Upper lobe of left lung (tissue), 6 donors: Measurements from ENCODE around the gene CBX8. TPM values are rescaled to one million over a fixed set of nuclear protein-coding genes. Genes with fewer than 3 reads are reported as not detected.
A peak's percentile ranks its signal among the peaks of the same experiment; 100 is the strongest.

ENCODE experiments used
- ATAC-seq, 2 donors: fragments of 200-7000 bp; cut with Tn5 transposase; one replicate each; pipeline ENCODE4 v1.9.1; 2022; ENCODE audit warnings: mild to moderate bottlenecking in 2 of 2, moderate library complexity in 2 of 2; ENCODE audit not compliant: low FRiP score in 2 of 2
- DNase-seq, 2 donors: peaks; one replicate each; pipeline ENCODE4 v3.0.0-alpha.2; 2019 to 2020
- H3K27ac ChIP-seq, 4 donors: fragments of 200-600 bp; sonication (generic); one replicate each; pipeline ENCODE4 v1.5.1; 2016 to 2019
- H3K27me3 ChIP-seq, 4 donors: fragments of 200-600 bp; sonication (generic); one replicate each; pipeline ENCODE4 v1.5.1; 2017 to 2019
- H3K36me3 ChIP-seq, 4 donors: fragments of 200-600 bp; sonication (generic); one replicate each; pipeline ENCODE4 v1.5.1; 2016 to 2019
- H3K4me1 ChIP-seq, 4 donors: fragments of 200-600 bp; sonication (generic); one replicate each; pipeline ENCODE4 v1.5.1; 2018 to 2019
- H3K4me3 ChIP-seq, 4 donors: fragments of 200-600 bp; sonication (generic); one replicate each; pipeline ENCODE4 v1.5.1; 2017 to 2019; ENCODE audit warnings: mild to moderate bottlenecking in 2 of 4, moderate library complexity in 1 of 4
- H3K9me3 ChIP-seq, 4 donors: fragments of 200-600 bp; sonication (generic); one replicate each; pipeline ENCODE4 v1.5.1; 2018 to 2019
- EP300 ChIP-seq, 4 donors: sonication (generic); formaldehyde crosslinking; IDR thresholded peaks; one replicate each; pipeline ENCODE4 v1.5.1; 2017; ENCODE audit warnings: antibody characterized with exemption in 4 of 4, control low read depth in 2 of 4
- POLR2A ChIP-seq, 4 donors: fragments of 450-650 bp; IDR thresholded peaks; one replicate each; pipeline ENCODE4 v1.5.1; 2016 to 2017; ENCODE audit warnings: antibody characterized with exemption in 4 of 4, mild to moderate bottlenecking in 2 of 4
- POLR2AphosphoS5 ChIP-seq, 2 donors: sonication (generic); formaldehyde crosslinking; IDR thresholded peaks; one replicate each; pipeline ENCODE4 v1.5.1; 2017; ENCODE audit warnings: antibody characterized with exemption in 2 of 2
- whole genome bisulfite sequencing, 2 donors: methylation state at CpG; one replicate each; pipeline ENCODE4 v1.1.5; 2017 to 2018; 5-methylcytosine and 5-hydroxymethylcytosine counted together
- total RNA-seq, 6 donors: library from RNA; depleted of rRNA in 4 of 6; stranded (reverse); fragments of >200 nt in 4 of 6; gene quantifications; one replicate each; pipeline versions ENCODE4 v1.1.0 to v1.2.1, GENCODE V29; 2016 to 2021
- TF ChIP-seq, protein P1 (sequence below), 6 experiments: fragments of 450-650 bp in 4 of 6; fragments of 200-600 bp in 2 of 6; sonication (generic) in 2 of 6; IDR thresholded peaks; one replicate each; pipeline ENCODE4 v1.5.1; 2016 to 2019; ENCODE audit warnings: antibody characterized with exemption in 6 of 6
- donor health status: DM: no; HTN: no; CAD: no; lungs with moderate emphysema.
- donor health status: DM: no; HTN: yes; CAD: no; lungs with severe emphysema.

Gene CBX8
- total RNA-seq, 6 donors from 2014 or later: 2.0 to 16.8 (median 8.8) TPM

DNA sequence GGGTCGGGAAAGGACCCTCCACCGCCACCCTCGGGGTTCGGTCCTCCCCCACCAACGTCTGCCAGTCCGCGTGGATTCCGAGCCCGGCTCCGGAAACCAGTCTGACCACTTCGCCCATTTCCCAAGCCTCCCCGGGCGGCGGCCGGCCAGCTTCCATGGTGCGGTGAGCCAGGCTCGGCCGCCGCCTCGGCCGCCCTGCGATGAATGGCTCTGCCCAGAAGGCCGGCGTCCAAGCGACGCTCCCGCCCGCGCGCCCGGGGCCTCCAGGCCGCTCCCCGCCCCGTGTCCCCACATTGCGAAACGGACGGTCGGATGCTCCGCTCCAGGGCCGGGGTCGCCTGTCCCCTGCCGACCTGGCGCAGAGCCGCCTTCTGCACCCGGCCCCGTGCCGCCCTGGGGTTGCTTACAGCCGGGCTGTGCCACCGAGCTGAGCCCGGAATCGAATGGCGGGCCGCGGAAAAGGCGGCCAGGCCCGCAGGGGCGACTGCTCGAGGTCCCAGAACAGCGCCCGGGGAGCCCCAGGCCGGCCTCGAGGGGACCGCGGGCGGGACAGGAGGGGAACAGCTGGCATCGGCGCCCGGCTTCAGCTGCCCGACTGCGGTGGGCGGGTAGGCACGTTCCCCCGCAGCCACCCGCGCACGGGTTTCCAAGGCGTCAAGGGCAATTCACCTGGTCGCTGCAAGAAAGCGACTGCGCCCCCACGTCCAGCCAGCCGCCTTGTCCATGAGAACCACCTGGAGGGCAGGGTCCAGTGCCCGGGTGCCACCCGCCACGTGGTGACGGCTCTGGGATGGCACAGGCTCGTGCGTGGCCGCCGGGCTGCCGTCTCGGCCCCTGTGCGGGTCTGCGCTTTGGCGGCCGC is 18.3 kb upstream of the CBX8 start:
- Histone ChIP-seq H3K4me1 (peaks cover 48 to 56% (median 50%) of the 10 kb centered on the region in 4 donors), H3K27ac (peak overlapping the region in 1 of 4 donors; percentile 27), H3K27me3 (peaks cover 8 to 63% (median 49%) of the 10 kb centered on the region in 4 donors), H3K9me3 (peaks cover 0 to 4% (median 0%) of the 10 kb centered on the region in 4 donors), H3K36me3 (no peaks in the 10 kb centered on the region), H3K4me3 (peak overlapping the region in 3 of 4 donors; percentile 16 to 36 (median 27))
- DNase-seq (peak; percentile 66 to 93), ATAC-seq (peak; percentile 47 to 80)
- 10% methylated on average over 74 of the region's 96 CpGs; no CpG with 5 or more reads in 1 of the 2 donors for WGBS, 2 donors
- no peak for TF ChIP-seq POLR2AphosphoS5 (IDR thresholded peaks at IDR 0.05)
- no peak for TF ChIP-seq EP300 (IDR thresholded peaks at IDR 0.05)
- TF ChIP-seq, protein P1, sequence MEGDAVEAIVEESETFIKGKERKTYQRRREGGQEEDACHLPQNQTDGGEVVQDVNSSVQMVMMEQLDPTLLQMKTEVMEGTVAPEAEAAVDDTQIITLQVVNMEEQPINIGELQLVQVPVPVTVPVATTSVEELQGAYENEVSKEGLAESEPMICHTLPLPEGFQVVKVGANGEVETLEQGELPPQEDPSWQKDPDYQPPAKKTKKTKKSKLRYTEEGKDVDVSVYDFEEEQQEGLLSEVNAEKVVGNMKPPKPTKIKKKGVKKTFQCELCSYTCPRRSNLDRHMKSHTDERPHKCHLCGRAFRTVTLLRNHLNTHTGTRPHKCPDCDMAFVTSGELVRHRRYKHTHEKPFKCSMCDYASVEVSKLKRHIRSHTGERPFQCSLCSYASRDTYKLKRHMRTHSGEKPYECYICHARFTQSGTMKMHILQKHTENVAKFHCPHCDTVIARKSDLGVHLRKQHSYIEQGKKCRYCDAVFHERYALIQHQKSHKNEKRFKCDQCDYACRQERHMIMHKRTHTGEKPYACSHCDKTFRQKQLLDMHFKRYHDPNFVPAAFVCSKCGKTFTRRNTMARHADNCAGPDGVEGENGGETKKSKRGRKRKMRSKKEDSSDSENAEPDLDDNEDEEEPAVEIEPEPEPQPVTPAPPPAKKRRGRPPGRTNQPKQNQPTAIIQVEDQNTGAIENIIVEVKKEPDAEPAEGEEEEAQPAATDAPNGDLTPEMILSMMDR (IDR thresholded peaks at IDR 0.05): no peak
- peak in 1 of 4 donors; percentile 42 for TF ChIP-seq POLR2A (IDR thresholded peaks at IDR 0.05)

DNA sequence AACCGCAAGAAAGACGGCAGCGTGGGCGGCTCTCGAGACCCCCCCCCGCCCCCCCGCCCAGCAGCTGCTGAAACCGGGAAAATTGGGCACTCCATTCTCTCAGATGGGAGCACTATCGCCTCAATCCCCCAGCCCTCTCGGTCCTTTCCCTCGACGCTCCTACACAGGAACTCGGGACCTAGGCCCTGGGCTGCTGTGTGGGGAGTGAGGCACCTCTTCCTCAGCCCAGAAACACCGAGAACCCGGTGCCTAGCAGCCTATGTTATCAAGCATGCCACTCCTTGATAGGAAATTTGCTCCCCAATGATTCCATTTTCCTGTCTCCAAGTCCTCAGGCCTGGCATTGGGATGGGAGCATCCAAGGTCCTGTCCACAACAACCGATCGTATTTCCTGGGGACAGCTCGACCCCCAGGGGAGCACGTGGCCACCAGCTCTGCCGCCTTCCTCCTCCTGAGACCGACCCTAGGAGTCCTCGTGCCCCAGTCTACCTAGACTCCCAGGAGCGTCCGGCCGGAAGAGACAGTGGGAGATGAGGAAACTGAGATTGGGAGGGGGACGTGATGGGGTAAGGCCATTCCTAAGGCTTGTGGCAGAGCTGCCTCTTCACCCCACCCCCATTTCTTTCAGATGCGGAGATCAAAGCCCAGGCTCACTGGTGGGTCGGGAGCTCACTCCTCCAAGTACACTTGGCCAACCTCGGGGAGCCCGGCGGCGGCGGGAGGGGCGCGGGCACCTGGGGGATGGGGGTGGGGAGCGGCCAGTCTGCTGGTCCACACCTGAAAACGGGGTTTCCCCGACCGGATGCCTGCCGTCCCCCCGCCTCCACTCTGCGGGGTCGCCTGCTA is 17.5 kb upstream of the CBX8 start:
- Histone ChIP-seq H3K27me3 (peaks cover 8 to 70% (median 56%) of the 10 kb centered on the region in 4 donors), H3K27ac (peak overlapping the region in 1 of 4 donors; percentile 27), H3K36me3 (no peaks in the 10 kb centered on the region), H3K4me3 (peak overlapping the region in 3 of 4 donors; percentile 16 to 38 (median 36)), H3K4me1 (peaks cover 55 to 65% (median 57%) of the 10 kb centered on the region in 4 donors), H3K9me3 (peaks cover 0 to 4% (median 0%) of the 10 kb centered on the region in 4 donors)
- DNase-seq: peak in 1 of 2 donors; percentile 25
- WGBS, 2 donors: 14 to 23% methylated on average over 19 to 35 of the region's 43 CpGs
- TF ChIP-seq, protein P1 (IDR thresholded peaks at IDR 0.05): no peak
- TF ChIP-seq POLR2AphosphoS5 (IDR thresholded peaks at IDR 0.05) (no peak), POLR2A (IDR thresholded peaks at IDR 0.05) (no peak), EP300 (IDR thresholded peaks at IDR 0.05) (no peak)
- ATAC-seq: no peak

DNA sequence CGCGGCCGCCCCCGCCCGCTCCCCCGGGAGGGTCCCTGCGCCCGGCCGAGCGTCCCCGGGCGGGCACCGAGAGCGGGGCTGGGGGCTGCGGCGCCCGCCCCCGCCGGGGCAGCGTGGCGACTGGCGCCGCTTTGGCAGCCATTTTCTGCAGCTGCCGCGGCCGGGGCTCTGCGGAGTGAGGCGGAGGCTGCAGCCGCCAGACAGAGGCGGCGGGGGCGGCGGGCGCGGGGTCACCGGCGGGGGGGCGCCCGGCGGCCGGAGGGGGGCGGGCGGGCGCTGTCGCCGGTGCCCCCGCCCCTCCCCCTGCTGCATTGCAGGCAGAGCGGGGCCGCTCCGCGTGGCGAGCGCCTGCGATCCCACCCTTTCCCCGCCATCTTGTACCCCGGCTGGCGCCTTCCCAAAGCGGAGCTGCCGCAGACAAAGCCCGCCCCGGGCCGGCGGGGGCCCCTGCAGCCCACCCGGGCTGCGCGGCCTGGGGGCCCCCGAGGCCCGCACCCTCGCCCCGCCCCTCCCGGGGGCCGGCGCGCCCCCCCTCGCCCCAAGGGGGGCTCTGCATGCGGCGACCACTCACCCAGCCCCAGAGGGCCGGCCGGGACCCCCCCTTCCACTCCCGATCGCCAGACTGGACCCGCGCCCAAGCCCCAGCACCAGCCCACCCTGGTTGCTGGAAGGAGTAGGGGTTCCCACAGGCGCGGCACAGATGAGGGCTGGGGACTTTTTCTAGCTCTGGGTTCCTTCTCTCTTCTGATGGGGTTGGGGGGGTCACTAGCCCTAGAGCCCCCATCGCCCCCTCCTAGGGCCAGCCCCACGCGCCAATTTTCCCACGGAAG is 16.6 kb upstream of the CBX8 start:
- peaks cover 8 to 78% (median 63%) of the 10 kb centered on the region in 4 donors for H3K27me3 ChIP-seq
- H3K9me3 ChIP-seq: peaks cover 0 to 4% (median 0%) of the 10 kb centered on the region in 4 donors
- no peak for ATAC-seq
- TF ChIP-seq, protein P1 (IDR thresholded peaks at IDR 0.05): no peak
- TF ChIP-seq EP300 (IDR thresholded peaks at IDR 0.05) (no peak), POLR2AphosphoS5 (IDR thresholded peaks at IDR 0.05) (no peak), POLR2A (IDR thresholded peaks at IDR 0.05) (no peak)
- WGBS, 2 donors: 6 to 19% methylated on average over 3 to 4 of the region's 89 CpGs
- DNase-seq: peak in 1 of 2 donors; percentile 80
- H3K4me3 ChIP-seq: peak overlapping the region in 3 of 4 donors; percentile 34 to 43 (median 38)
- no peak overlapping the region for H3K27ac ChIP-seq
- peaks cover 55 to 65% (median 59%) of the 10 kb centered on the region in 4 donors for H3K4me1 ChIP-seq
- no peaks in the 10 kb centered on the region for H3K36me3 ChIP-seq
